ENCODE measurements around the gene KLHL29. TPM values are rescaled to one million over a fixed set of nuclear protein-coding genes. Genes with fewer than 3 reads are reported as not detected.
A peak's percentile ranks its signal among the peaks of the same experiment; 100 is the strongest.

KLHL29 gene
- total RNA-seq, 1 donor from 2014 or later: 8.0 TPM

DNA sequence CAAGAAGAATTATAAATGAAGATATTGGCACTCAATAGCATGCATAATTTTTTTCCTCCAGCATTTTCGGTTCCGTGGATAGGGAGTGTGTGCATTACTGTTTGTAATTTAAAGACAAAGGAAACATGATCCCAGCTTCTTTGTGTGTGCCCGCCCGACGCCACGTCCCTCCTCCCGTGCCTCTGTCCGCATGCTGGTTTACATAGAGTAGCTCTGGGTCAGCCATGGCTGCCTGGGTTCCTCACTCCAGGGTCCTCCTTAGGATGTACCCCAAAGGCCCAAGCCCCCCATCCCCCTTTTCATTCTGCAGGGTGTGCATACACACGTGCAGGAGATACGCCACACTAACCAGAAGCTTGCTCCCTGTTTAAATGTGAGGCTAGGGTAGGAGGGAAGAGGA is 214.7 kb downstream of the KLHL29 start:
- Mint-ChIP-seq H3K4me1 (ENCODE audit: low read depth) (peaks cover 44% of the 10 kb centered on the region), H3K4me3 (ENCODE audit: unreplicated experiment) (no peak overlapping the region), H3K9me3 (ENCODE audit: low read depth) (no peaks in the 10 kb centered on the region), H3K36me3 (ENCODE audit: low read depth) (no peaks in the 10 kb centered on the region), H3K27me3 (ENCODE audit: low read depth) (no peaks in the 10 kb centered on the region), H3K27ac (ENCODE audit: unreplicated experiment) (no peak overlapping the region)
- DNase-seq (ENCODE audit: low spot score): peak; percentile 58
- TF ChIP-seq, protein P1, sequence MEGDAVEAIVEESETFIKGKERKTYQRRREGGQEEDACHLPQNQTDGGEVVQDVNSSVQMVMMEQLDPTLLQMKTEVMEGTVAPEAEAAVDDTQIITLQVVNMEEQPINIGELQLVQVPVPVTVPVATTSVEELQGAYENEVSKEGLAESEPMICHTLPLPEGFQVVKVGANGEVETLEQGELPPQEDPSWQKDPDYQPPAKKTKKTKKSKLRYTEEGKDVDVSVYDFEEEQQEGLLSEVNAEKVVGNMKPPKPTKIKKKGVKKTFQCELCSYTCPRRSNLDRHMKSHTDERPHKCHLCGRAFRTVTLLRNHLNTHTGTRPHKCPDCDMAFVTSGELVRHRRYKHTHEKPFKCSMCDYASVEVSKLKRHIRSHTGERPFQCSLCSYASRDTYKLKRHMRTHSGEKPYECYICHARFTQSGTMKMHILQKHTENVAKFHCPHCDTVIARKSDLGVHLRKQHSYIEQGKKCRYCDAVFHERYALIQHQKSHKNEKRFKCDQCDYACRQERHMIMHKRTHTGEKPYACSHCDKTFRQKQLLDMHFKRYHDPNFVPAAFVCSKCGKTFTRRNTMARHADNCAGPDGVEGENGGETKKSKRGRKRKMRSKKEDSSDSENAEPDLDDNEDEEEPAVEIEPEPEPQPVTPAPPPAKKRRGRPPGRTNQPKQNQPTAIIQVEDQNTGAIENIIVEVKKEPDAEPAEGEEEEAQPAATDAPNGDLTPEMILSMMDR (IDR thresholded peaks at IDR 0.05): no peak

- Mint-ChIP-seq H3K27ac (ENCODE audit: unreplicated experiment) (no peak overlapping the region), H3K4me1 (ENCODE audit: low read depth) (peaks cover 37% of the 10 kb centered on the region), H3K36me3 (ENCODE audit: low read depth) (no peaks in the 10 kb centered on the region), H3K27me3 (ENCODE audit: low read depth) (no peaks in the 10 kb centered on the region), H3K9me3 (ENCODE audit: low read depth) (no peaks in the 10 kb centered on the region), H3K4me3 (ENCODE audit: unreplicated experiment) (no peak overlapping the region)
- DNase-seq (ENCODE audit: low spot score): peak; percentile 39
- TF ChIP-seq, protein P1 (IDR thresholded peaks at IDR 0.05): no peak
Observed at GRCh38 chr2:23600346-23600745, 215.4 kb downstream of the KLHL29 start.

GRCh38 chr2:23601301-23601965 is 216.5 kb downstream of the KLHL29 start:
- Mint-ChIP-seq H3K4me1 (ENCODE audit: low read depth) (peaks cover 27% of the 10 kb centered on the region), H3K9me3 (ENCODE audit: low read depth) (peaks cover 2% of the 10 kb centered on the region), H3K36me3 (ENCODE audit: low read depth) (peaks cover 4% of the 10 kb centered on the region), H3K27ac (ENCODE audit: unreplicated experiment) (peak overlapping the region; percentile 87), H3K27me3 (ENCODE audit: low read depth) (no peaks in the 10 kb centered on the region), H3K4me3 (ENCODE audit: unreplicated experiment) (no peak overlapping the region)
- no peak for DNase-seq (ENCODE audit: low spot score)
- TF ChIP-seq, protein P1 (IDR thresholded peaks at IDR 0.05): no peak

DNA sequence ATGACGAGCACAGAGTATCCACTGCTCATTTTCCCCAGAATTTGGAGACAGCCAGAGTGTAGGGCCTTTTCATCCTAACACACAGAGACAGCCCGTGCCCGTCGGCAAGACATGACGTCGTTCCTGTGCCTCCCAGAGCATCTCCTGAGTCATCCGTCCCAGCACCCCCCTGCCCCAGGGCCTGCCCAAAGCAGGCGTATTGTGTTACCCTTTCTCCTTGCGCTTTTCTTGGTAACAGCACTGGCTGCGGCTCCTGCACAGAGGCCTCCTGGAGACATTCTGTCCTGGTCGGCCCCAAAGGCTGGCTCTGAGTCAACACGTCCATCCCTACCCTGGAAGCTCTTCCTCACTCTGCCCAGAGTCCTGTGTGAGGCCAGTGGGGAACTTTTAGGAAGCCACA is 217.1 kb downstream of the KLHL29 start:
- Mint-ChIP-seq H3K4me3 (ENCODE audit: unreplicated experiment) (peak overlapping the region; percentile 16), H3K4me1 (ENCODE audit: low read depth) (peaks cover 20% of the 10 kb centered on the region), H3K27ac (ENCODE audit: unreplicated experiment) (peak overlapping the region; percentile 87), H3K27me3 (ENCODE audit: low read depth) (no peaks in the 10 kb centered on the region), H3K36me3 (ENCODE audit: low read depth) (peaks cover 4% of the 10 kb centered on the region), H3K9me3 (ENCODE audit: low read depth) (peaks cover 5% of the 10 kb centered on the region)
- DNase-seq (ENCODE audit: low spot score): peak; percentile 97
- TF ChIP-seq, protein P1 (IDR thresholded peaks at IDR 0.05): no peak

GRCh38 chr2:23603156-23603555 is 218.2 kb downstream of the KLHL29 start:
- H3K27ac Mint-ChIP-seq (ENCODE audit: unreplicated experiment): no peak overlapping the region
- no peak overlapping the region for H3K4me3 Mint-ChIP-seq (ENCODE audit: unreplicated experiment)
- peaks cover 4% of the 10 kb centered on the region for H3K36me3 Mint-ChIP-seq (ENCODE audit: low read depth)
- peak; percentile 48 for DNase-seq (ENCODE audit: low spot score)
- H3K27me3 Mint-ChIP-seq (ENCODE audit: low read depth): no peaks in the 10 kb centered on the region
- H3K9me3 Mint-ChIP-seq (ENCODE audit: low read depth): peaks cover 5% of the 10 kb centered on the region
- TF ChIP-seq, protein P1 (IDR thresholded peaks at IDR 0.05): no peak
- peaks cover 20% of the 10 kb centered on the region for H3K4me1 Mint-ChIP-seq (ENCODE audit: low read depth)

Measured in chondrocyte (in vitro differentiated cells).